GM19240 (cell line): ENCODE data around the gene FRMPD2.
"Not testable (repeated sequence)": the region's sequence is repeated elsewhere in the genome, so short reads cannot be mapped to it uniquely, and the experiment has no call there.

Experiments used
- DNase-seq: peaks from one replicate; pipeline ENCODE4 v3.0.0; 2011; ENCODE audit warnings: low spot score; ENCODE audit not compliant: insufficient read length

FRMPD2 gene

GRCh38 chr10:48205918-48206317, 68.6 kb downstream of the FRMPD2 start:
- DNase-seq = no peak

GRCh38 chr10:48199580-48200377, 74.7 kb downstream of the FRMPD2 start:
- DNase-seq = no peak

- no peak for DNase-seq
These were observed 77.1 kb downstream of the FRMPD2 start for GRCh38 chr10:48197236-48197899.

- DNase-seq = no peak
These were observed 78.7 kb downstream of the FRMPD2 start for GRCh38 chr10:48195803-48196202.

GRCh38 chr10:48194830-48195229, 79.7 kb downstream of the FRMPD2 start:
- no peak for DNase-seq

- DNase-seq = no peak
These were observed 80.9 kb downstream of the FRMPD2 start for GRCh38 chr10:48193556-48193955.

GRCh38 chr10:48192881-48193450, 81.5 kb downstream of the FRMPD2 start:
- DNase-seq = no peak

- DNase-seq = no peak
These were observed 86.6 kb downstream of the FRMPD2 start for GRCh38 chr10:48187713-48188485.

GRCh38 chr10:48187126-48187525, 87.4 kb downstream of the FRMPD2 start:
- no peak for DNase-seq

GRCh38 chr10:48186264-48186804, 88.2 kb downstream of the FRMPD2 start:
- DNase-seq = not testable (repeated sequence)

GRCh38 chr10:48184224-48184623, 90.3 kb downstream of the FRMPD2 start:
- DNase-seq = no peak

- not testable (repeated sequence) for DNase-seq
These were observed 101.8 kb downstream of the FRMPD2 start for GRCh38 chr10:48172715-48173114.

- not testable (repeated sequence) for DNase-seq
These were observed 113.8 kb downstream of the FRMPD2 start for GRCh38 chr10:48160670-48161069.

GRCh38 chr10:48160163-48160562, 114.3 kb downstream of the FRMPD2 start:
- DNase-seq = not testable (repeated sequence)

GRCh38 chr10:48154211-48155140, 120.0 kb downstream of the FRMPD2 start:
- DNase-seq = not testable (repeated sequence)

- DNase-seq = not testable (repeated sequence)
These were observed 126.9 kb downstream of the FRMPD2 start for GRCh38 chr10:48147643-48148042.

- DNase-seq = not testable (repeated sequence)
These were observed 130.5 kb downstream of the FRMPD2 start for GRCh38 chr10:48143721-48144642.

- not testable (repeated sequence) for DNase-seq
These were observed 133.5 kb downstream of the FRMPD2 start for GRCh38 chr10:48140949-48141348.
